Tibial nerve (tissue), 4 donors: Measurements from ENCODE around the gene AMACR.

ENCODE experiments used
- EP300 ChIP-seq, 2 donors: sonication (generic); formaldehyde crosslinking; IDR thresholded peaks; one replicate each; pipeline ENCODE4 v1.6.1; 2017; ENCODE audit warnings: antibody characterized with exemption in 2 of 2, mild to moderate bottlenecking in 1 of 2
- POLR2A ChIP-seq, 2 donors: fragments of 450-650 bp; IDR thresholded peaks; one replicate each; pipeline ENCODE4 v1.6.1; 2017; ENCODE audit warnings: antibody characterized with exemption in 2 of 2, mild to moderate bottlenecking in 2 of 2, moderate library complexity in 2 of 2
- TF ChIP-seq, protein P1 (sequence below), 5 experiments: fragments of 200-600 bp in 3 of 5; fragments of 450-650 bp in 2 of 5; sonication (generic) in 3 of 5; IDR thresholded peaks; one replicate each; pipeline ENCODE4 v1.5.1; 2016 to 2019; ENCODE audit warnings: antibody characterized with exemption in 5 of 5, mild to moderate bottlenecking in 3 of 5, moderate library complexity in 2 of 5

DNA sequence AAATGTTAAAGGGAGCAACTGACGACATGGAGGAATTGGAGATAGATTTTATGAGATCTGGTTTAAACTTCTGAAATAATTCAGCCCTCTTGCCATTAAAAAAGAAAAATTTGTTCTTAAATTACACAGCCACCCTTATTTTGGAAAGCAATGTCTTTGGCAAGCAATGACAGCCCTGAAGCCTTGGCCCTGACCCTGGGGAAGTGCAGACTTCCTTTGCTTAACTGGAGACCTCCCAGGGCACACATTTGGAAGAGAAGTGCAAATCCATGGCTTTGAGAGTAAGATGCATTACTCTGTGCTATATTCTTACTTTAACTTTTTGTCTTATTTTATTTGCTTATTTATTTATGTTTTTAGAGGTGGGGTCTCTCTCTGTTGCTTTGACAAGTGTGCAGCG, 49.7 kb downstream of the AMACR start:
- TF ChIP-seq, protein P1, sequence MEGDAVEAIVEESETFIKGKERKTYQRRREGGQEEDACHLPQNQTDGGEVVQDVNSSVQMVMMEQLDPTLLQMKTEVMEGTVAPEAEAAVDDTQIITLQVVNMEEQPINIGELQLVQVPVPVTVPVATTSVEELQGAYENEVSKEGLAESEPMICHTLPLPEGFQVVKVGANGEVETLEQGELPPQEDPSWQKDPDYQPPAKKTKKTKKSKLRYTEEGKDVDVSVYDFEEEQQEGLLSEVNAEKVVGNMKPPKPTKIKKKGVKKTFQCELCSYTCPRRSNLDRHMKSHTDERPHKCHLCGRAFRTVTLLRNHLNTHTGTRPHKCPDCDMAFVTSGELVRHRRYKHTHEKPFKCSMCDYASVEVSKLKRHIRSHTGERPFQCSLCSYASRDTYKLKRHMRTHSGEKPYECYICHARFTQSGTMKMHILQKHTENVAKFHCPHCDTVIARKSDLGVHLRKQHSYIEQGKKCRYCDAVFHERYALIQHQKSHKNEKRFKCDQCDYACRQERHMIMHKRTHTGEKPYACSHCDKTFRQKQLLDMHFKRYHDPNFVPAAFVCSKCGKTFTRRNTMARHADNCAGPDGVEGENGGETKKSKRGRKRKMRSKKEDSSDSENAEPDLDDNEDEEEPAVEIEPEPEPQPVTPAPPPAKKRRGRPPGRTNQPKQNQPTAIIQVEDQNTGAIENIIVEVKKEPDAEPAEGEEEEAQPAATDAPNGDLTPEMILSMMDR (IDR thresholded peaks at IDR 0.05): no peak
- TF ChIP-seq POLR2A (IDR thresholded peaks at IDR 0.05): no peak
- no peak for TF ChIP-seq EP300 (IDR thresholded peaks at IDR 0.05)
